ENCODE data around the gene IHH. TPM values are rescaled to one million over a fixed set of nuclear protein-coding genes. Genes with fewer than 3 reads are reported as not detected.

Gene IHH
- total RNA-seq, 1 experiment from 2014 or later = not detected

GRCh38 chr2:219010162-219010756 is 50.5 kb downstream of the IHH start:
- in situ Hi-C loops (cut with HindIII; ENCODE audit: low pct_unique_long_range_greater_than_20kb, low sequenced_read_pairs) = no loop called here
- DNase-seq (ENCODE audit: low read depth, low spot score) = peak; percentile 63

GRCh38 chr2:219009294-219009693 is 51.4 kb downstream of the IHH start:
- DNase-seq (ENCODE audit: low read depth, low spot score) = no peak
- in situ Hi-C loops (cut with HindIII; ENCODE audit: low pct_unique_long_range_greater_than_20kb, low sequenced_read_pairs) = no loop called here

Small RNA genes within 50 kb of the gene (small RNA-seq; reads per million reads assigned to genes)
- gene MIR3131 = 0 reads per million in 2 experiments
- gene RN7SL764P = 0 reads per million in 2 experiments

Other genes with a start within 250 kb of the IHH start
- not detected in 2 replicates for gene PRKAG3, start 229.1 kb downstream of the IHH start, total RNA-seq (2014; rRNA removed; shearing (Covaris generic))
- gene WNT6, start 201.1 kb downstream of the IHH start, total RNA-seq (2014; rRNA removed; shearing (Covaris generic)) = not detected in 2 replicates
- 0.05 and 0.11 TPM in 2 replicates for gene WNT10A, start 180.1 kb downstream of the IHH start, total RNA-seq (2014; rRNA removed; shearing (Covaris generic))
- 0.08 and 0.24 TPM in 2 replicates for gene CDK5R2, start 101.3 kb downstream of the IHH start, total RNA-seq (2014; rRNA removed; shearing (Covaris generic))
- gene FEV, start 75.7 kb downstream of the IHH start, total RNA-seq (2014; rRNA removed; shearing (Covaris generic)) = not detected in 2 replicates
- gene CRYBA2, start 67.5 kb downstream of the IHH start, total RNA-seq (2014; rRNA removed; shearing (Covaris generic)) = not detected in 2 replicates
- 0.16 and 0.24 TPM in 2 replicates for gene CFAP65, start 19.4 kb downstream of the IHH start, total RNA-seq (2014; rRNA removed; shearing (Covaris generic))
- 25.5 and 28.4 TPM in 2 replicates for gene NHEJ1, start 99.9 kb upstream of the IHH start, total RNA-seq (2014; rRNA removed; shearing (Covaris generic))
- gene SLC23A3, start 109.1 kb upstream of the IHH start, total RNA-seq (2014; rRNA removed; shearing (Covaris generic)) = 0.13 and 0.34 TPM in 2 replicates
- 42.6 and 46.4 TPM in 2 replicates for gene CNPPD1, start 116.0 kb upstream of the IHH start, total RNA-seq (2014; rRNA removed; shearing (Covaris generic))
- gene RETREG2, start 117.4 kb upstream of the IHH start, total RNA-seq (2014; rRNA removed; shearing (Covaris generic)) = 104 and 124 TPM in 2 replicates
- gene ZFAND2B, start 145.9 kb upstream of the IHH start, total RNA-seq (2014; rRNA removed; shearing (Covaris generic)) = 10.9 and 16.2 TPM in 2 replicates
- 43.7 and 50.7 TPM in 2 replicates for gene ABCB6, start 158.0 kb upstream of the IHH start, total RNA-seq (2014; rRNA removed; shearing (Covaris generic))
- gene ATG9A, start 168.7 kb upstream of the IHH start, total RNA-seq (2014; rRNA removed; shearing (Covaris generic)) = 36.7 and 45.7 TPM in 2 replicates
- gene ANKZF1, start 168.9 kb upstream of the IHH start, total RNA-seq (2014; rRNA removed; shearing (Covaris generic)) = 43.5 and 43.6 TPM in 2 replicates
- gene GLB1L, start 184.5 kb upstream of the IHH start, total RNA-seq (2014; rRNA removed; shearing (Covaris generic)) = 5.3 and 6.1 TPM in 2 replicates
- 21.7 and 22.6 TPM in 2 replicates for gene STK16, start 184.6 kb upstream of the IHH start, total RNA-seq (2014; rRNA removed; shearing (Covaris generic))
- gene TUBA4B, start 192.3 kb upstream of the IHH start, total RNA-seq (2014; rRNA removed; shearing (Covaris generic)) = not detected in 2 replicates
- 1.4 TPM in 1 of 2 replicates, not detected in the other for gene TUBA4A, start 193.0 kb upstream of the IHH start, total RNA-seq (2014; rRNA removed; shearing (Covaris generic))
- 25.8 and 33.2 TPM in 2 replicates for gene DNAJB2, start 218.4 kb upstream of the IHH start, total RNA-seq (2014; rRNA removed; shearing (Covaris generic))
- 1.5 and 2.8 TPM in 2 replicates for gene PTPRN, start 248.5 kb upstream of the IHH start, total RNA-seq (2014; rRNA removed; shearing (Covaris generic))